B cell (primary cell): ENCODE measurements around the gene TNN. TPM values are rescaled to one million over a fixed set of nuclear protein-coding genes. Genes with fewer than 3 reads are reported as not detected.

Experiments
- ATAC-seq: fragments of 200-7000 bp; cut with Tn5 transposase; one replicate; pipeline ENCODE4 v1.10.0; 2021; ENCODE audit warnings: low read depth, mild to moderate bottlenecking, moderate number of reproducible peaks, moderate library complexity
- CTCF ChIA-PET: fragments of 350-600 bp; sonication (Branson Sonifier 250); formaldehyde crosslinking; loops from one replicate; lab custom pipeline; 2021; ENCODE audit warnings: antibody characterized with exemption, inconsistent platforms; lab: Charles Lee
- POLR2A ChIA-PET: fragments of 350-600 bp; sonication (Branson Sonifier 250); formaldehyde crosslinking; loops from one replicate; lab custom pipeline; 2021; ENCODE audit warnings: antibody characterized with exemption; lab: Charles Lee
- DNase-seq: peaks from one replicate; pipeline ENCODE4 v3.0.0; 2013
- H2AFZ ChIP-seq: 2 replicates; pipeline ENCODE4 v1.6.1; 2012; ENCODE audit warnings: mild to moderate bottlenecking, low read depth, low read length; ENCODE audit not compliant: insufficient read depth, poor library complexity, severe bottlenecking
- H3K27ac ChIP-seq, 2 donors: 1 replicate in 1 of 2; 2 replicates in 1 of 2; pipeline ENCODE4 v1.5.1; 2012 to 2013; ENCODE audit warnings: low read length in 2 of 2, mild to moderate bottlenecking in 2 of 2, moderate library complexity in 1 of 2
- H3K27me3 ChIP-seq, 4 experiments: fragments of 200-600 bp in 1 of 4; sonication (generic) in 1 of 4; replicated peaks in 1 of 4; 1 replicate in 2 of 4; 2 replicates in 2 of 4; pipeline versions ENCODE4 v1.6.1 to v1.7.0; 2013 to 2016; ENCODE audit warnings: low read length in 3 of 4, mild to moderate bottlenecking in 2 of 4, mixed read lengths in 1 of 4, moderate library complexity in 1 of 4; ENCODE audit not compliant: insufficient read depth in 4 of 4, control insufficient read depth in 3 of 4; ENCODE audit errors: control extremely low read depth in 1 of 4
- H3K36me3 ChIP-seq, 2 experiments: replicated peaks in 1 of 2; 1 replicate in 1 of 2; 2 replicates in 1 of 2; pipeline versions ENCODE4 v1.6.1 to v1.7.1; 2013; ENCODE audit warnings: low read length in 1 of 2; ENCODE audit not compliant: insufficient read depth in 2 of 2, control insufficient read depth in 1 of 2; ENCODE audit errors: control extremely low read depth in 1 of 2, extremely low read depth in 1 of 2
- H3K4me1 ChIP-seq, 2 donors: fragments of 200-600 bp in 1 of 2; sonication (generic) in 1 of 2; 1 replicate in 1 of 2; 2 replicates in 1 of 2; pipeline versions ENCODE4 v1.5.1 to v1.6.1; 2013 to 2017; ENCODE audit warnings: low read length in 2 of 2; ENCODE audit not compliant: control insufficient read depth in 2 of 2, insufficient read depth in 2 of 2
- H3K4me2 ChIP-seq: replicated peaks from 2 replicates; pipeline ENCODE3; 2012; ENCODE audit warnings: mild to moderate bottlenecking, low read depth, low read length; ENCODE audit not compliant: poor library complexity, severe bottlenecking
- H3K4me3 ChIP-seq, 5 experiments: fragments of 200-600 bp in 1 of 5; sonication (generic) in 1 of 5; 1 replicate in 3 of 5; 2 replicates in 2 of 5; pipeline versions ENCODE4 v1.5.1 to v1.7.0; 2011 to 2016; ENCODE audit warnings: low read length in 4 of 5, mild to moderate bottlenecking in 4 of 5, low read depth in 2 of 5, control low read depth in 1 of 5, moderate library complexity in 1 of 5; ENCODE audit not compliant: insufficient read depth in 1 of 5; ENCODE audit errors: control extremely low read depth in 1 of 5, extremely low read depth in 1 of 5
- H3K79me2 ChIP-seq: fragments of 200-600 bp; sonication (generic); one replicate; pipeline ENCODE4 v1.6.0; 2016; ENCODE audit warnings: low read length; ENCODE audit not compliant: control insufficient read depth, insufficient read depth
- H3K9ac ChIP-seq: fragments of 200-600 bp; sonication (generic); 2 replicates; pipeline ENCODE4 v1.6.1; 2017; ENCODE audit warnings: mild to moderate bottlenecking, low read length, moderate library complexity
- H3K9me3 ChIP-seq, 3 donors: one replicate each; pipeline versions ENCODE4 v1.6.1 to v1.7.1; 2013; ENCODE audit warnings: low read length in 2 of 3; ENCODE audit not compliant: control insufficient read depth in 2 of 3, insufficient read depth in 1 of 3; ENCODE audit errors: control extremely low read depth in 1 of 3
- H4K20me1 ChIP-seq: 2 replicates; pipeline ENCODE4 v1.6.0; 2012; ENCODE audit warnings: mild to moderate bottlenecking, low read length; ENCODE audit not compliant: insufficient read depth, control insufficient read depth, poor library complexity, severe bottlenecking
- H3K27ac Mint-ChIP-seq: one replicate; pipeline ENCODE4 v1.8.0; 2021; ENCODE audit warnings: mixed read lengths
- H3K27me3 Mint-ChIP-seq: one replicate; pipeline ENCODE4 v1.8.0; 2021; ENCODE audit warnings: mixed read lengths
- H3K4me1 Mint-ChIP-seq: one replicate; pipeline ENCODE4 v1.8.0; 2021; ENCODE audit warnings: mixed read lengths
- H3K4me3 Mint-ChIP-seq: one replicate; pipeline ENCODE4 v1.8.0; 2021; ENCODE audit warnings: mixed read lengths
- H3K9me3 Mint-ChIP-seq: one replicate; pipeline ENCODE4 v1.8.0; 2022; ENCODE audit warnings: mixed read lengths; ENCODE audit not compliant: insufficient read depth
- CTCF ChIP-seq: fragments of 200-600 bp; IDR thresholded peaks from one replicate; pipeline ENCODE4 v1.8.0; 2022; ENCODE audit warnings: antibody characterized with exemption, mild to moderate bottlenecking
- EZH2 ChIP-seq: IDR thresholded peaks from 2 replicates; pipeline ENCODE4 v1.6.1; 2012; ENCODE audit warnings: borderline replicate concordance, low read depth, mild to moderate bottlenecking, moderate library complexity, low read length; ENCODE audit not compliant: insufficient read depth, poor library complexity, severe bottlenecking
- WGBS: methylation state at CpG from one replicate; pipeline ENCODE4 v1.1.5; 2013; ENCODE audit warnings: missing lambda C conversion rate; ENCODE audit not compliant: insufficient coverage; 5-methylcytosine and 5-hydroxymethylcytosine counted together
- intact Hi-C: fragments of 100-400 bp; cut with micrococcal nuclease; formaldehyde crosslinking; loops from one replicate; pipeline ENCODE4 v1.10.0; 2022
- polyA plus RNA-seq: library from polyadenylated mRNA; depleted of rRNA; stranded (reverse); fragments of >200 nt; gene quantifications from 2 replicates; pipeline ENCODE4 v1.2.3, GENCODE V29; 2012
- total RNA-seq, 2 donors: library from RNA; stranded (reverse); fragments of 120-200 nt in 1 of 2; gene quantifications; 1 replicate in 1 of 2; 2 replicates in 1 of 2; pipeline versions ENCODE4 v1.2.3 to v1.2.4, GENCODE V29; 2013 to 2022

Gene TNN
- total and polyA plus RNA-seq, 2 donors (not counting 1 experiment from before 2014, with no cell fraction given) = not detected

GRCh38 chr1:175130649-175131045, 63.0 kb downstream of the TNN start:
- no peaks in the 10 kb centered on the region for H4K20me1 ChIP-seq
- DNase-seq = no peak

GRCh38 chr1:175131095-175131494, 63.5 kb downstream of the TNN start:
- Histone ChIP-seq H3K4me1 (peaks cover 0 to 2% of the 10 kb centered on the region in 2 donors), H3K36me3 (no peaks in the 10 kb centered on the region), H3K79me2 (no peaks in the 10 kb centered on the region), H3K4me2 (no peak overlapping the region), H3K4me3 (no peak overlapping the region), H2AFZ (no peak overlapping the region), H4K20me1 (no peaks in the 10 kb centered on the region), H3K27me3 (peaks cover 0 to 6% (median 1%) of the 10 kb centered on the region in 4 experiments), H3K9me3 (no peaks in the 10 kb centered on the region), H3K27ac (no peak overlapping the region), H3K9ac (no peak overlapping the region)
- Mint-ChIP-seq H3K4me3 (no peak overlapping the region), H3K27me3 (peaks cover 11% of the 10 kb centered on the region), H3K4me1 (peaks cover 6% of the 10 kb centered on the region), H3K27ac (no peak overlapping the region), H3K9me3 (no peaks in the 10 kb centered on the region)
- DNase-seq = no peak
- no peak for ATAC-seq
- ChIA-PET POLR2A (no interaction called here), CTCF (interaction anchor here (0.9 kb wide), 1 partner anchor 21 kb away, joined by 3 read pairs; no protein-coding TSS in a partner anchor)
- TF ChIP-seq EZH2 (no peak), CTCF (no peak)
- intact Hi-C loops = no loop called here
- WGBS = no CpG with 5 or more reads among the region's 1 CpG

More at GRCh38 chr1:175130649-175131045, 63.0 kb downstream of the TNN start:
- Histone ChIP-seq H2AFZ (no peak overlapping the region), H3K4me3 (no peak overlapping the region), H3K4me1 (peaks cover 0 to 2% of the 10 kb centered on the region in 2 donors), H3K36me3 (no peaks in the 10 kb centered on the region), H3K9me3 (no peaks in the 10 kb centered on the region), H3K27me3 (peaks cover 0 to 1% (median 0%) of the 10 kb centered on the region in 4 experiments), H3K79me2 (no peaks in the 10 kb centered on the region), H3K27ac (no peak overlapping the region), H3K4me2 (no peak overlapping the region), H3K9ac (no peak overlapping the region)
- ChIA-PET POLR2A (no interaction called here), CTCF (no interaction called here)
- WGBS = 71% methylated on average over 2 of the region's 2 CpGs
- no peak for ATAC-seq
- Mint-ChIP-seq H3K27me3 (peaks cover 7% of the 10 kb centered on the region), H3K4me1 (peaks cover 6% of the 10 kb centered on the region), H3K27ac (no peak overlapping the region), H3K9me3 (no peaks in the 10 kb centered on the region), H3K4me3 (no peak overlapping the region)
- intact Hi-C loops = no loop called here
- TF ChIP-seq CTCF (no peak), EZH2 (no peak)
